ENCODE measurements around the gene STK40. TPM values are rescaled to one million over a fixed set of nuclear protein-coding genes. Genes with fewer than 3 reads are reported as not detected.

Gene STK40
- total RNA-seq, 2 experiments from 2014 or later, result 75.2 to 76.8 TPM

DNA sequence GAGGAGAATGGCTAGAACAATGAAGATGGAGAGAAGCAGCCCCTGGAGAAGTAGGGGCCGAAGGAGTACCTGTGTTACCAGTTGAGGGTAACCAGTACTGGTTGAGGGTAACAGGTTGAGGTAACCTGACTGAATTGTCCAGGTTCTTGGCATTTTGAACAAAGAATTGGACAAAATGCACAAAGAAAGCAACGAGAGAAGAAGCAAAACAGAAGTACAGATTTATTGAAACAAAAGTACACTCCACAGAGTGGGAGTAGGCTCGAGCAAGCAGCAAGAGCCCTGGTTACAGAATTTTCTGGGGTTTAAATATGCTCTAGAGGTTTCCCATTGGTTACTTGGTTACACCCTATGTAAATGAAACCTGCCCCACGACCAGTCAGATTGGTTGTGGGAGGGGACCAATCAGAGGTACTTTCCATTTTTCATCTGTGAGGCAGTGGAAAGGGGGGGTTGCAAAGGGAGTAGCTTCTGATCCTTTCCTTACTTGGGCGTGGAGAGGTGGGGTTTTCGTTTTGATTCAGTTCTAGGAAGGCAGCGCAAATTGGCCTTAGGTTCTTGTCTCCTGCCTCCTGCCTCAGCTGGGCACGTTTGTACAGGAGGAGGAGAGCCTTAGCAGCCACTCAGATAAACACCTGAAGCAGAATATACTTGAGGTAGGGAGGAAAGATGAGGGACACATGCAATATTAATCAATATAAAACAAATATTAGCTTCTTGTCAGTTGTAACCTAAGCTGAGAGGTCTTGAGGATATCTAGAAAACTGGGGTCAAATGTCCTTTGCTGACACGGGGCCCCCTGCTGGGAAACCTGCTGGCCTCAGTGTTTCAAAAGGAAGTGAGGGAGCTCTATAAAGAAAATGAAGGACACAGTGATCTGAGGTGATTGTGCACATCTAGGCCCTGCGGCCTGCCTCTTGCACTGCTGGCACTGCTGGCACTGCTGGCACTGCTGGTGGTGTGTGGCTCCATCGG is 26.2 kb upstream of the STK40 start:
- peaks cover 13% of the 10 kb centered on the region for H3K9me3 Mint-ChIP-seq
- peaks cover 30% of the 10 kb centered on the region for H3K4me1 Mint-ChIP-seq
- H3K4me3 Mint-ChIP-seq, result peak overlapping the region; percentile 10
- peak; percentile 70 for DNase-seq
- CTCF ChIA-PET, result interaction anchor here (0.9 to 3.2 kb wide), 13 partner anchors 8 to 263 kb away, joined by 3 to 20 read pairs (median 6); partner anchors contain the start of genes LSM10, OSCP1, SH3D21 and TRAPPC3
- H3K27ac Mint-ChIP-seq, result peak overlapping the region; percentile 95
- H3K36me3 Mint-ChIP-seq (ENCODE audit: low read depth), result peaks cover 13% of the 10 kb centered on the region
- POLR2A ChIA-PET, result interaction anchor here (0.6 to 3.1 kb wide), 7 partner anchors 11 to 906 kb away, joined by 3 to 17 read pairs (median 5); partner anchors contain the start of genes LSM10, MAP7D1, OSCP1 and STK40
- no peaks in the 10 kb centered on the region for H3K27me3 Mint-ChIP-seq

DNA sequence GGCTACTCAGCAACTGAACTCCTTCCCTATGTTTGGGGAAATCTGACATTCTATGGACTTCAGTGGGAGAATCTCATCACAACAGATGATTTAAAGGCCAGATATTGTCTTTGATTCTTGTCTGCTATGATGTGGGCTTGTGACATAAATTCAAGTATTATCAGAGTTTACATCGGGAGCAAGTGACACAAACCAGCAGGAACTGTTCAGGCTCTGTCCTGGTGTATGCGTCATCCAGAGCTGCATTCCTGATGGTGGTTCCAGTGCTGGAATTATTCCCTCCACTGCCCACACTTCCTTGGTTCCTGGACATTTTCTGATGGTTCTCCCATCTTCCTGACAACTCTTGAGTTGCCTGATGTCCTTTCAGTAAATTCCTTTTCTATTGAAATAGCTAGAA is 22.8 kb upstream of the STK40 start:
- H3K9me3 Mint-ChIP-seq, result peaks cover 13% of the 10 kb centered on the region
- ChIA-PET CTCF (interaction anchor here (1.1 to 1.4 kb wide), 2 partner anchors 11 to 39 kb away, joined by 3 to 4 read pairs; no protein-coding TSS in a partner anchor), POLR2A (interaction anchor here (0.6 to 2.4 kb wide), 5 partner anchors 11 to 177 kb away, joined by 3 to 9 read pairs (median 3); partner anchors contain the start of gene LSM10)
- no peak overlapping the region for H3K4me3 Mint-ChIP-seq
- no peak overlapping the region for H3K27ac Mint-ChIP-seq
- peaks cover 13% of the 10 kb centered on the region for H3K36me3 Mint-ChIP-seq (ENCODE audit: low read depth)
- no peaks in the 10 kb centered on the region for H3K27me3 Mint-ChIP-seq
- H3K4me1 Mint-ChIP-seq, result peaks cover 32% of the 10 kb centered on the region
- no peak for DNase-seq

DNA sequence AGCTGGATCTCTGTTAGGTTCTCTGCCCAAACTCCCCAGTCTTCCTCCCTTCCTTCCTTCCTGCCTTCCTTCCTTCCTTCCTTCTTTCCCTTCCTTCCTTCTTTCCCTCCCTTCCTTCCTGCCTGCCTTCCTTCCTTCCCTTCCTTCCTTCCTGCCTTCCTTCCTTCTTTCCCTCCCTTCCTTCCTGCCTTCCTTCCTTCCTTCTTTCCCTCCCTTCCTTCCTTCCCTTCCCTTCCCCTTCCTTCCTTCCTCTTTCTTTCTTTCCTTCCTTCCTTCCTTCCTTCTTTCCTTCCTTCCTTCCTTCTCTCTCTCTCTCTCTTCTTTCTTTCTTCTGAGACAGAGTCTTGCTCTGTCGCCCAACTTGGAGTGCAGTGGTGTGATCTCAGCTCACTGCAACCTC is 20.7 kb upstream of the STK40 start:
- ChIA-PET POLR2A (interaction anchor here (1.4 kb wide), 1 partner anchor 64 kb away, joined by 3 read pairs; no protein-coding TSS in a partner anchor), CTCF (interaction anchor here (2.3 kb wide), 1 partner anchor 39 kb away, joined by 12 read pairs; no protein-coding TSS in a partner anchor)
- DNase-seq, result no peak
- Mint-ChIP-seq H3K27ac (no peak overlapping the region), H3K4me1 (peaks cover 17% of the 10 kb centered on the region), H3K36me3 (ENCODE audit: low read depth) (peaks cover 6% of the 10 kb centered on the region), H3K4me3 (no peak overlapping the region), H3K27me3 (no peaks in the 10 kb centered on the region), H3K9me3 (peaks cover 7% of the 10 kb centered on the region)

DNA sequence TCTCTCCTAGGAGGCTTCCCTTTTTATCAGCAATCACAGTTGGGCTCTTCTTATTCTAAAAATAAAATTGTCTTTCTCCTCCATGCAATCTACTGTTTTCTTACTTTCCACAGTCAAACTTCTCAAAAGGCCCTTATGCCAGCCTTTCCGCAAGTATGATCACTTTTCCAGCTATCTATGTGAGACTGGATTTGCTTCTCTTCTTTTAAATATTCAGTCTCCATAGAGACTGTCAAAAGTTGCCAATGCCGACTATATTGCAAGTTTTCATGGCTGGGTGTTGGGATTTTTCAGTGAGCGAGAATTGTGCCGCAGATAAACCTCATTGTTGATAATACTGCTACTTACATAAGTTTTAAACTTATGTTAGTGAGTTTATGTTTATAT is 16.8 kb upstream of the STK40 start:
- Mint-ChIP-seq H3K27me3 (no peaks in the 10 kb centered on the region), H3K4me1 (peaks cover 28% of the 10 kb centered on the region), H3K27ac (no peak overlapping the region), H3K4me3 (no peak overlapping the region), H3K36me3 (ENCODE audit: low read depth) (no peaks in the 10 kb centered on the region), H3K9me3 (no peaks in the 10 kb centered on the region)
- DNase-seq, result no peak
- ChIA-PET CTCF (interaction anchor here (2.0 kb wide), 1 partner anchor 36 kb away, joined by 5 read pairs; no protein-coding TSS in a partner anchor), POLR2A (interaction anchor here (0.9 kb wide), 1 partner anchor 16 kb away, joined by 3 read pairs; no protein-coding TSS in a partner anchor)

DNA sequence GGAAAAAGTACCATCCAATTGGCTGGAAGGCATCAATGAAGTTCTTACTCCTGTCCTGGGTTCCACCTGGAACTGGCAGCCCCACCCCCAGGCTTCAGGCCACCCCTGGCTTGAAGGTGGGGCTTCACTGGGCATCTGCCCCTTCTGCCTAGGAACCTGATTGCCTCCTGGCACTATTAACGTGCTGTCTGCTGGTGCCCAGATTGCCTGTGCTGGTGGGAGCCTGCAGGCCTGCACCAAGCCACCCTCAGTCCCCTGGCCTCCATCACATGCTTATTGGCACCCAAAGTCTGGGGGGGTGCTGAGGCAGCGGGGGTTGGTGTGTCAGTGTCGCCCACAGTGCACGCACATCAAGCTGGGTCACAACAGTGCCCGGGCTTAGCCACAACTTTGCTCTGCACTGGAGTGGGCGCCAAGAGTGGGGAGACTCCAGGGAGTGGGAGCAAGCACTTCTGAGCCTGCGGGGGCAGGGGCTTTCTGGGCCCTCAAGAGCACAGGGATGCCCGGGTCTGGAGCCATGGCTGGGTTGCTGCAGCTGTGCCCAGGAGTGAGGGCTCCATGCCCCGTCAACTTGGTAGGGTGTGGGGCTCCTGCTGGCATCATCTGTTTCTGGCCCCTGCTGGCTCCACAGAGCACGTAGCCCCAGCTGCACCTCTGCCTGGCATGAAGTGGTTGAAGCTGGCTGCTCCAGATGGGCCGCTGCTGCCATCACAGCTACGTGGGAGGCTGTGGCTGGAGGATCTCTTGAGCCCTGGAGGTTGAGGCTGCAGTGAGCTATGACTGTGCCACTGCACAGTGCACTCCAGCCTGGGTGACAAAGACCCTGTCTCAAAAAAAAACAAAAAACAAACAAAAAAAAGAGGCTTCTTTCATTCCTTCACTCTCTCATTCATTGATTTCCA is 16.1 kb upstream of the STK40 start:
- ChIA-PET CTCF (interaction anchor here (1.4 to 2.0 kb wide), 3 partner anchors 11 to 35 kb away, joined by 5 to 12 read pairs (median 5); no protein-coding TSS in a partner anchor), POLR2A (interaction anchor here (0.9 to 7.2 kb wide), 3 partner anchors 10 to 15 kb away, joined by 3 to 162 read pairs (median 5); partner anchors contain the start of gene STK40)
- Mint-ChIP-seq H3K9me3 (no peaks in the 10 kb centered on the region), H3K4me3 (no peak overlapping the region), H3K4me1 (peaks cover 33% of the 10 kb centered on the region), H3K27me3 (no peaks in the 10 kb centered on the region), H3K27ac (peak overlapping the region; percentile 53), H3K36me3 (ENCODE audit: low read depth) (no peaks in the 10 kb centered on the region)
- DNase-seq, result no peak

DNA sequence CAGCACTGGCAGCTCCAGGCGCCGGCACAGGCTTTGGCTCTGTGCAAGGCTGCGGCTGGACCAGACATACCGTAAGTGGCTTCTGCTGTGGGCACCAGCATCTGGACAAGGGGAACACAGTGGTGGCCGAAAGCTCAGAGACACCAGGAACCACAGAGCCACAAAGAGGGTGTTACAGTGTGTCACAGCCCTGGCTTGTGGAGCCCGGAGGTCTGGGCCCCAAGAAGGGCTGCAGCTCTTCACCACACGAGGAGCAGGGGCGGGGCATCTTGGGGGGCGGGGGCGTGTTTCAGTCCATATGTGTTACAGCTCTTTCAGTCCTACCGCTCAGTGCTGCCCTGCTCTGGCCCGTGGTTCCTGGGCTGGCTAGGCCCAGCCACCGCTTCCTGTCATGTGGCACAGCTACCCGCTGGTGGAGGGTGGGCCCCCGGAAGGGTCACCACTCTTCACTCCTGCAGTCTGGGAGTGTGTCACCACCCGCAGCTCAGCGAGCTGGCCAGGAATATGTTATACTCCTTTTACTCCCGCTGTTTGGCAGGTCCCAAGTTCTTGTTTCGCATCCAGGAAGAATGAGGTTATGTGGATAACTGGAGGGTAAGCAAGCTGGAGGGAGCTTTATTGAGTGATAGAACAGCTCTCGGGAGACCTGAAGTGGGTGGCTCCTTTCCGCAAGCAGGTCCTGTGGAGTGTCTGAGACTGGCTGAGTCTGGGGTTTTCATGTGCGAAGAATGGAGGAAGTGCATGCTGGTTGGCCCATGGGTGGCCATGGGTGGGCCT is 15.3 kb upstream of the STK40 start:
- peak; percentile 52 for DNase-seq
- Mint-ChIP-seq H3K27me3 (no peaks in the 10 kb centered on the region), H3K36me3 (ENCODE audit: low read depth) (peaks cover 4% of the 10 kb centered on the region), H3K9me3 (no peaks in the 10 kb centered on the region), H3K4me3 (no peak overlapping the region), H3K27ac (peak overlapping the region; percentile 53), H3K4me1 (peaks cover 38% of the 10 kb centered on the region)
- CTCF ChIA-PET, result interaction anchor here (1.4 to 2.1 kb wide), 5 partner anchors 11 to 34 kb away, joined by 5 to 12 read pairs (median 6); no protein-coding TSS in a partner anchor
- POLR2A ChIA-PET, result interaction anchor here (0.8 to 7.2 kb wide), 5 partner anchors 9 to 63 kb away, joined by 3 to 162 read pairs (median 4); partner anchors contain the start of gene STK40

DNA sequence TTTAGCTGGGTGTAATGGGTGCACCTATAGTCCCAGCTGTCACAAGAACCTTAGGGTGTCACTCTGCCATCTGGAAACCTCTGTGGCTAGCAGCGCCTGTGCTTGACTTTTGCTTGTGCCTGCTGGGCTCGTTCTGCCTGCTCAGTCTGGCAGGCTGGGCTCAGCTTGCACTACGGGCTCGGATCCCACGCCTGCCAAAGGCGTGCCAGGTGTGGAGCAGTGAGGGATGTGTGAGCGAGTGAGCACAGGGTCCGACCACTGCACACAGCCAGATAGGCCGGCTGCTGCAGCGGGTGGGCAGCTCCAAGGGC is 14.7 kb upstream of the STK40 start:
- peaks cover 38% of the 10 kb centered on the region for H3K4me1 Mint-ChIP-seq
- peak overlapping the region; percentile 31 for H3K27ac Mint-ChIP-seq
- H3K9me3 Mint-ChIP-seq, result no peaks in the 10 kb centered on the region
- POLR2A ChIA-PET, result interaction anchor here (0.8 to 7.2 kb wide), 5 partner anchors 8 to 64 kb away, joined by 3 to 162 read pairs (median 4); partner anchors contain the start of gene STK40
- H3K27me3 Mint-ChIP-seq, result no peaks in the 10 kb centered on the region
- CTCF ChIA-PET, result interaction anchor here (1.4 to 2.1 kb wide), 4 partner anchors 12 to 33 kb away, joined by 5 to 12 read pairs (median 6); no protein-coding TSS in a partner anchor
- no peak for DNase-seq
- H3K4me3 Mint-ChIP-seq, result no peak overlapping the region
- peaks cover 4% of the 10 kb centered on the region for H3K36me3 Mint-ChIP-seq (ENCODE audit: low read depth)

DNA sequence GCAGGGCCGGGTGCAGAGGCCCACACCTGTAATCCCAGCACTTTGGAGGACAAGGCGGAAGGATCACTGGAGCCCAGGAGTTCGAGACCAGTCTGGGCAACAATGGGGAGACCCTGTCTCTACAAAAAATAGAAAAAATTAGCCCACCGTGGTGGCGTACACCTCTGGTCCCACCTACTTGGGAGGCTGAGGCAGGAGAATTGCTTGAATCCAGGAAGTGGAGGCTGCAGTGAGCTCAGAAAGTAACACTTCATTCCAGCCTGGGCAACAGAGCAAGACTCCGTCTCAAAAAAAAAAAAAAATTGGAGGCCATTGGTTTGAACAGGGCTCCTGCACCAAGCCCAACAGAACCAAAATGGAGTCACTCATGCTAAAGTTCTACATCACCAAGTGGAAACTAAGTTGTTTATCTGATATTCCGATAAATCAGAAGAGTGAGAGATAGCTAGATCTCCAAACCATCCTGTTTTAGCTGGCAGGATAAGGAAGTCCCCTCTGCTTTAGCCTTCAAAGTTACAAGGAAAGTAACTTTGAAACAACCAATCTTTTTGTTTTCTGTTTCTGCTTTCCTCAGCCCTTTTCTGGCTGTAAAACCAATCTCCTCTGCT is 12.8 kb upstream of the STK40 start:
- DNase-seq, result no peak
- Mint-ChIP-seq H3K9me3 (no peaks in the 10 kb centered on the region), H3K4me1 (peaks cover 45% of the 10 kb centered on the region), H3K36me3 (ENCODE audit: low read depth) (peaks cover 6% of the 10 kb centered on the region), H3K27me3 (no peaks in the 10 kb centered on the region), H3K27ac (peak overlapping the region; percentile 4), H3K4me3 (peak overlapping the region; percentile 95)
- POLR2A ChIA-PET, result interaction anchor here (0.8 to 7.2 kb wide), 5 partner anchors 11 to 237 kb away, joined by 3 to 162 read pairs (median 8); partner anchors contain the start of gene STK40
- CTCF ChIA-PET, result interaction anchor here (0.5 to 3.3 kb wide), 6 partner anchors 12 to 249 kb away, joined by 4 to 19 read pairs (median 6); partner anchors contain the start of gene TRAPPC3

DNA sequence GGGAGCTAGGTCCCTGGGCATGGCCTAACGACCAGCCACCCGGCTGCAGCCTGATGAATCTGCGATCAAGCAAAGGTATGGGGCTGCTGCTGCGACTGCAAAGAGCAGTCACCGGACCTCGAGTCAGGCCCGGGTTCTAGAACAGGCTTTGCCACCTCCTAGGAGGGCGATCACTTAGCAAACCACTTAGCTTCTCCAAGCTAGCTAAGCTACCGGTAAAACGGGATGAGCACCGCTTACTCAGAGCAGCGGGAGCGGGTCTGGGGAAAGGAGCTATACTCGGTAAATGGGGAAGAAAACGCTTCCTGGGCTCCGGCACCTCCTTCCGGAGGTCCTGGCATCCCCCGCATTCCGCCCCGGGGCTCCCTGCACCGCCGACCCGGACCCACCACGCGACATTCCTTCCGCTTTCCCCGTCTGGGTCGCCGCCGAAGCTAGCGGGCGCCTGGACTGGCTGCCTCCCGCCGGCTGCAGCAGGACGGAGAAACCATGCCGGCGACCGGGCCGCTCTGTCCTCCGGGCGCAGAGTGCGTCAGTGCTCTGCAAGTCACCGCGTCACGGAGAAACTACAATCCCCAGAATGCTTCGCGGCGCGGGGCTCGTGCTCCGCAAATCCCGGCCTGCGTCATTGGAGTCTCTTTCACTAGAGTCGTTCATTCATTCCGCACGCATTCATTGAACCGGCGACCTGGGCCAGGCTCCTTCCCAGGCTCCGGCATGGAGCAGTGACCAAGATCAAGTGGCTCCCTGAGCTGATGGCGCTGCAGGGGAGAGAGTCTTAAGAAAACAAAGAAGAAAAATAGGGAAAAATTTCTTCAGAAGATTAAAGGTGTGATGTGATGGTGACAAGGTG is 11.9 kb upstream of the STK40 start, which contains the start of gene LSM10:
TSS of gene LSM10 (minus strand) at position 531 of the 853 bp plus-strand sequence. CDS start 3,779 bp downstream, outside the sequence.
- Mint-ChIP-seq H3K9me3 (no peaks in the 10 kb centered on the region), H3K4me1 (peaks cover 50% of the 10 kb centered on the region), H3K27ac (peak within 1 kb of the TSS; percentile 95), H3K36me3 (ENCODE audit: low read depth) (peaks cover 15% of the 10 kb centered on the region), H3K4me3 (peak within 1 kb of the TSS; percentile 95), H3K27me3 (no peaks in the 10 kb centered on the region)
- peak; percentile 93 for DNase-seq
- CTCF ChIA-PET, result interaction anchor here (0.9 to 3.3 kb wide), 8 partner anchors 11 to 248 kb away, joined by 3 to 19 read pairs (median 4); partner anchors contain the start of genes SH3D21 and TRAPPC3
- POLR2A ChIA-PET, result interaction anchor here (0.8 to 7.2 kb wide), 15 partner anchors 8 to 291 kb away, joined by 3 to 162 read pairs (median 3); partner anchors contain the start of genes MRPS15, OSCP1, STK40 and THRAP3

DNA sequence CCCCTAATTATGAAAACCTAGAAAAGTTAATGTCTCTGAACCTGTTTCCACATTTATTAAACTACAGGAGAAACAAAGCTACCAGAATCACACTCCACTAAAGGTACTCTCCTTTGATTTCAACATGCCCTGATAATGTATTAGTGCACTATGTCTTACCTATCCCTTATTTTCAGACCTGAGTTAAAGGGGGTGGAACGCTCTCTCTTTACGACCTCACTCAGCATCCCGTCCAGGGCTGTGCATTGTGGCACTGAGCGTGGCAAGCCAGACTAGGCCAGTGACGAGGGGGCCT is 11.3 kb upstream of the STK40 start:
- H3K4me3 Mint-ChIP-seq, result peak overlapping the region; percentile 95
- ChIA-PET CTCF (interaction anchor here (0.9 to 3.3 kb wide), 8 partner anchors 10 to 247 kb away, joined by 3 to 19 read pairs (median 4); partner anchors contain the start of genes SH3D21 and TRAPPC3), POLR2A (interaction anchor here (0.9 to 7.2 kb wide), 14 partner anchors 8 to 291 kb away, joined by 3 to 162 read pairs (median 4); partner anchors contain the start of genes MRPS15, OSCP1, STK40 and THRAP3)
- H3K27ac Mint-ChIP-seq, result peak overlapping the region; percentile 95
- no peaks in the 10 kb centered on the region for H3K27me3 Mint-ChIP-seq
- H3K9me3 Mint-ChIP-seq, result no peaks in the 10 kb centered on the region
- H3K36me3 Mint-ChIP-seq (ENCODE audit: low read depth), result peaks cover 19% of the 10 kb centered on the region
- peaks cover 49% of the 10 kb centered on the region for H3K4me1 Mint-ChIP-seq
- no peak for DNase-seq

Measured in activated CD4-positive, alpha-beta memory T cell treated with anti-CD3 and anti-CD28 coated beads, Interleukin-2, amount 10 ng/mL, durations not matched to agents 7 days and 5 days (primary cell).